ENCODE measurements around the gene GNPTG. TPM values are rescaled to one million over a fixed set of nuclear protein-coding genes. Genes with fewer than 3 reads are reported as not detected.

Gene GNPTG
- polyA plus RNA-seq, 5 donors = 28.2 to 56.6 (median 45.1) TPM

DNA sequence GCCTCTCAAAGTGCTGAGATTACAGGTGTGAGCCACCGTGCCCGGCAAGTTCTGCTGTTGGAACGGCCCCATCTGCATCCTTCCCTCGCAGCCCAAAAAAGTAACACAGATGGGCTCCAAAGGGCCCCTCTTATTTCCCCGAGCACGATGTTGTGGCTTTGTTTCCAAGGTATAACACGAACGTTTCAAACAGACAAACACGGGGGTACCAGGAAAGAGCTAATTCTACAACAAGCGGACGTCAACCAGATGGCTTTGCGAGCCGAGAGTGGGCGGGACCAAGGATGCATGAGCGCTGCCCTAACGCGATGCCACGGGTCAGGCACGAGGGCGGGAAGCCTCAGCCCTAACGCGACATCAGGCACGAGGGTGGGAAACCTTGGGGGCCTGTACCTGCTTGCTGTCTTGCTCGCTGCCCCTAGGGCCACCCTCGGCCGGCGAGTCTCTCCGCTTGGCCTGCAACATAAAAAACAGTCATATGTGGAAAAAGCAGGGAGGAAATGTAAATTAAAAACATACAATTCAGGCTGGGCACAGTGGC is 38.6 kb downstream of the GNPTG start:
- no peak for DNase-seq

DNA sequence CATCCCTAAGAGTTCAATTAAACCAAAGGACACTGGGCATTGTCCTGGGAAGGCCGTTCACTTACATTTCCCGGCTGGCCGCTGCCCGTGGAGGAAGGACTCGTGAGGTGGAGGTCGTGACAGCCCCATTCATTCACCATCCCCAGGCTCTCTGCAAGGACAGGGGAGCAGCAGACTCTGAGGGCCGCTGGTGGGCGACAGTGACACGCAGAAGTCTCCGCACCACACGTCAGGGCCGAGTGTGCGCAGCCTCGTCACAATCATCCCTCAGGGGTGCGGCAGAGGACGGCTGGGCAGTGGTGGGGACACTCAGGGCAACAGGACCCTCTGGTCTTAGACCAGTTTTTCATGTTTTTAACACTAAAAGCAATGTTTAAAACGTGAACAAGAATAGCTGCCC is 41.1 kb downstream of the GNPTG start:
- no peak for DNase-seq

DNA sequence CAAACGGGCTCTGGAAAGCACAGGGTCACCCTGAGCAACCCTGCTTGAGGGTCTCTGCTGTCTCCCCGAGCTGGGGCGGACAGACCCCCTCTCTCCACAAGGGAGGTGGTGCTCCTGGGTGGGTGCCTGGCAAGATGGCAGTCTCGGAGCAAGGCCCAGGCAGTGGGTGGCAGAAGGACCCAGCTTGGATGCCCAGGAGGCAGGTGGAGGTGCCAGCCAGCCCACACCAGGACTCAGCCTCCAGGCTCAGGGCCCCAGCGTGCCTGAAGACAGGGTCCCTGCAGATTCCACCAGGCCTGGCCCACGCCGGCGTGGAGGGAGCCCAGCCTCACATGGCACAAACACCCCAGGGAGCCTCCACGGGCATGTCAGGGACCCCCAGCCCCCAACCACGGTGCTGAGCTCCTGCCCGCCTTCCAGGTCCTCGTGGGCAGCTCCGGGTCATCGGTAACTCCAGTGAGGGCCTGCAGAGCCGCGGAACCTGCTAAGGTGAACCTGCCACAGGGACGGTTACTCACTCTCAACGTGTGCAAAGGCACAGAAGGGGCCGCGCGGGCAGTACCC is 42.0 kb downstream of the GNPTG start:
- no peak for DNase-seq

DNA sequence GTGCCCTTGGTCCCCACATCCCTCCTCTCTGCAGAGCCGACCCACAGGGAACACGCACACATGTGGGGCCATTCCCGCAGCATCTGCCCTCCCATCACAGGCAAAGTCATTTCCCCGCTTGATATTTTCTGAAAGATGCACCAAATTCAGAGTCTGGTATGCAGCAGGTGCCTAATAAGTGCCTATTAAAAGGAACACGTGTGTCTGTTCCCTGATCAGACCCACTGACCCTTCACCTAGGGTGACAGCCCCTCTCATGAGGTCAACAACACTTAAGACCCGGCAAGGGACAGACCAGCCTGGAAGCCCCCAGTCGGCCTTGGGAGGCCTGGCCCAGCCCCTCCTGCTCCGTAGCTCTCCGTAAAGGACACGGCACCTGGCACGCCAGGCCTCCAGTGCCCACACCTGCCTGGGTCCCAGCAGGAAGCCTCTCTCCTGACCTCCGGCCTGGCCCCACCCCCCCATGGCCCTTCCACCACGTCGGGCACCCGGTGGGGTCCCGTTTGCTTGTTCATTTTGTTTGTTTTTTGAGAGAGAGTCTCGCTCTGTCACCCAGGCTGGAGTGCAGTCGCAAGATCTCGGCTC is 42.7 kb downstream of the GNPTG start:
- DNase-seq = no peak

DNA sequence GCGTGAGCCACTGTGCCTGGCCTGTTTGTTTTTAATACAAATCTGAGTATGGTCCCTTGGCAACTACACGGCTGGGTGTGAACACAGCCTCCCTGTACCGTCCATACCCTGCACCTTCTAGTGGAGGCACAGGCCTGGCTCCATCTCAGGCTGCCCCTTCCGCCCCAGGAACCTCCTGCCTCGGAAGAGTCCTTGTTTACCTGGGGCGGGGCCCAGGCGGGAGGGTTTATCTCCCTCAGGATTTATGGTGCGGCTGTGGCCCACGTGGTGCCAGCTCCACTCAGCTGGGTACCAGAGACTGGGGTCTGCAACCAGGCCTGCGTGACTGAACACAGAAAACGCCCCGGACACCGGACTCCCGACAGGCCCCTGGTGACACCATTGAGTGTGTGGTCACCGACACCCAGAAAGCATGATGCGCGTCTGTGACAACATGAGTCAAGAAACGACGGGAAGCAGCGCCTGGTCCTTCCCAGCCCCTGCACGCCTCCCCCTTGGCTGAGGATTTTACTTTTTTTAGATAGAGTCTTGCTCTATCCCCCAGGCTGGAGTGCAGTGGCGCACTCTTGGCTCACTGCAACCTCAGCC is 43.8 kb downstream of the GNPTG start:
- DNase-seq = no peak

DNA sequence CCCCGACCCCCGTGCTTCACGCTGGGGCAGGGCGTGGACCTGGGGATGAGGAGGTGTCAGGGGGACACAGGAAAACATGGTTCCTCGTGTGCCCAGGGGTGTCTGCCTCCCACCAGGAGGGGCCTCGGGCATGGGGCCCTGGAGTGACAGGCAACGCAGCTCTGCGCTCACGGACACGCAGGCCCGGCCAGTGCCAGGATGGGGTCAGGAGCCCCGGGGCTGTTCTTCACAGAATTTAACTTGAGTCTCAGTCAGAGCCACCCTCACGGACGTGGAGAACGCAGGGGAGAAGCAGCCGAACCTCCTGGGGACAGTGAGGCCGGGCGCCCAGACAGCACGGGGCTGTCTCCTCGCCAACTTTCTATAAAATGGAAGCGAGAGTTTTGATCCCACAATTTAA is 46.0 kb downstream of the GNPTG start:
- no peak for DNase-seq

DNA sequence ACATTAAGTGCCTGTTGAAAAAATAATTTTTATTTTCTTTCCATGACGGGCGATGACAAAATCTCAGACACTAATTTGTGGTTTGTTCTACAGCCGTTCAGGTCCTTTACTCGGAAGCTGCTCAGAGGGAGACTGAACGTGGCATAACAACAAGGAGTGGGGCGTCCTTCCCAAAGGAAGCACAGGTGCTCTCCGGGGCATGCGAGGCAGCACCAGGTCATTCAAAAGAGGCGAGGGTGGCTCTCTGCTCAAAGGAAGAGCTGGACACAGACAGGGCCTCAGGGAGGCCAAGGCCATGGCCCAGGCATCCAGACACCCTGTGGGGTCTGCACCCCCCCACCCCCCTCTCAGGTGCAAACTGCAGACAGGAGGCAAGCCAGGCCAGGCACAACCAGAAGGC is 46.6 kb downstream of the GNPTG start:
- DNase-seq = no peak

DNA sequence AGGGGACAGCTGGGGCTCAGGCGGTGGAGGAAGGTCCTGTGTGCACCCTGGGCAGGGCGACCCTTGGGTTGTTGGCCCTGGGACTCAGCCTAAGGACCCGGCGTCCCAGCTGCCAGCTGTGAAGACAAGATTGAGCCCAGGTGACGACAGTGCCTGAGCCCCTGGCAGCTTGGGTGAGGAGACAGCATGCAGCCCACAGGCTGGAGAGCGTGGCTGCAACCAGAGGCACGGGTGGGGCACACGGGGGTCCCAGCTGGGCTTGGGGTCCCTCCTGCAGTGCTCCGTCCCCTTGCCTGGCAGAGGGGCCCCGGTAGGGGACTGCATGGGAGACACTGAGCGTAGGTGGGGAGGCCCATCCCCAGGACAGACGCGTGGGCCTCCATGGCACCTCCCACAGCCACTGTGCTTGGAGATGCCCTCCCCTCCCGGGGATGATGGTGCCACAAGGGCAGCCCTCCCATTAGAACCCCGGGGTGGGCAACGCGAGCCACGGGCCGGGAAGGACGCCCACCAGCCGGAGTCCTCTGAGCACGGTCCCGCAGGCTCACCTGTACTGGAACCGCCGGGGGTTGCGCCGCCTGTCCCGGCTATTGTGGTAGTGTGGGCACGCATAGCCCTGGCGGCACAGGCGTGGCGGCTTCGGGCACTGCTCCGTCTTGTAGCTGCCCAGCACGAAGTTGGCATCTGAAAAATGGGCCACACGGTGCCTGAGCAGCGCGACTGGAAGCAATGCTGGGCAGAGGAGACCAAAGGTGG is 47.3 kb downstream of the GNPTG start:
- no peak for DNase-seq

DNA sequence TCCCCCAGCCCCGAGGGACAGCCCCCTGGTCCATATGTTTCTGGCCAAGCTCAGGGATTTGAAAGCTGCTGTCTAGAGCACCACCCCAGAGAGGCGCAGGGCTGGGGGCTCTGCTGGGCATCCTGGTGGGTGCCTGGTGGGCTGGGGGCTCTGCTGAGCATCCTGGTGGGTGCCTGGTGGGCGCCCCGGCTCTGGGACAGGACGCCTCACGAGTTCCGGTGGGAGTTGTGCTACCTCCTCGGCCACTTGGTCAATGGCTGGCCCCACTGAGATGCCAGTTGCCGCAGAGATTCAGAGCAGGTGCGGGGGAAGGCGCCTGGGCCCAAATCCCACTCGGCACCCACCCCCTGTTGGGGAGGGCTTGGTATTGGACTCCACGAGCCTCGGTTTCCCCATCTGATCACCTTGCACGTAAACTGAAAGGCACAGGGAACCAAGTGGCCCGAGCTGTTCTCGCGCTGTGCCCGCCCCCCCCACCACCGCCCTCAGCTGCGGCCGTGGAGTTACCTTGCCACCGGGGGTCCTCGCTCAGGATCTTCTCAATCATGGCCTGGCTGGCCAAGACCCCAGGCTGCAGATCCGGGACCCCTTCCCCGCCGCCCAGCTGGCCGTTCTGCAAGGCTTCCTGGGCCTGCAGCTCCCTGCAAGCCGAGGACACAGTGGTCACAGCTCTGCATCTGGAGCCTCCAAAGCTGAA is 49.5 kb downstream of the GNPTG start:
- DNase-seq = no peak

DNA sequence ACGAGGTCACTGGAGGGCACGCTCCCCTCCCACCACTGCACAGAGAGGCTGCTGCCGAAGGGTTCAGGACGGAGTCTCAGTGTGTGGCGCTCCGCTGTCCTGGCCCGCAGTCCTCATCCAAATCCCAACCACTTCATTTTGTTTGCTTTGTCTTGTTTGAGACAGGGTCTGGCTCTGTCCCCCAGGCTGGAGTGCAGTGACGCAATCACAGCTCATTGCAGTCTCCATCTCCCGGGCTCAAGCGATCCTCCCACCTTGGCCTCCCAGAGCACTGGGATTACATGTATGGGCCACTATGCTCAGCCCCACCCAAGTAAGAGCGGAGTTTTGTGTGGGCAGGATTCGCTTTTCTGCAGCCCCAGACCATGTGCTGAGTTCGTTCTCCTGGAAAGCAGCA is 50.0 kb downstream of the GNPTG start:
- DNase-seq = no peak

DNA sequence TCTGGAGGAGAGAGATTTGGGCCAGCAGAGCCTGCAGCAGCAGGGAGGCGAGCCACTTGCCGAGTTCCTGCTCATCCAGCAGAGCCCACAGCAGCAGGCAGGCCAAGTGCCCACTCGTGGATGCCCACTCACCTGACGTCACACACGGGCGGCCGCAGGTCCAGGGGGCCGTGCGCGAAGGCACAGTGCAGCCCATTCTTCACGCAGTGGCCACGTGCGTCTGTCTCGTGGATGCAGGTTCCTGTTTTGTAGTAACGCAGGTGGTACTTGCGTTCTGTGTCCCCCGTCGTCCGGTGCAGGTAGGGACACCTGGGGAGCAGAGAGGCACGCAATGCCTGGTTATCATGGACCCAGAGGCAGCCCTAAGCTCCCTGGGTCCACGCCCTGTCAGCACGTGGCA is 51.3 kb downstream of the GNPTG start:
- no peak for DNase-seq

DNA sequence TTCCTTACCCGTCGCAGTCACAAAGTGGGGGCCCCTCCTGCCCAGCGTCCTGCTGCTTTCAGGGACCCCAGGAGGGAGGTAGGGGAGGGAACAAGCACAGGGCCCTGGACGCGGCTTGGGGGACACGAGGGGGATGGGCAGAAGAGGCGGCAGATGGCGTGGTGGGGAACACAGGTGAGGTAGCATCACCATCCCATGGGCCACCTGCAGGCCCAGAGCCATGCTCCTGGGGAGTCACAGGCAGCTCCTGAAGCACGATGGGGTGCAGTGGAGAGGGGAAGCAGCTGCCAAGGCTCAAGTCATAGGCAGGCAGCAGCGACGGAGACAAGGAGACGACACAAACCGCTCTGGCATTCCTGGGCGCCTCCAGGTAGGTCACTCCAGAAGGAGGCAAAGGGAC is 52.0 kb downstream of the GNPTG start:
- DNase-seq = no peak

DNA sequence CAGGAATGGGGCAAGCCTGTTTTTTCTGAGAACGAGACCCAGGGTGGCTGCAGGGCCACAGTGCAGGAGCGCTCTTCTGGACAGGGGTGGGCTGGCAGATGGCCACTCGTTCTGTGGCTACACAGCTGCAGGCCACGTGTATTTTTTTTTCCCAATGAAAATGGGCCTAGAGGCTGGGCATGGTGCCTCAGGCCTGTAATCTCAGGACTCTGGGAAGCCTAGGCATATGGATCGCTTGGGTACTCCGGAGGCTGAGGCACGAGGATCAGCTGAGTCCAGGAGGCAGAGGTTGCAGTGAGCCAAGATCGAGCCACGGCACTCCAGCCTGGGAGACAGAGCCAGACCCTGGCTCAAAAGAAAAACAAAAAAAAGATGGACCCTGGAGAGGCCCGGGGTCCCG is 56.0 kb downstream of the GNPTG start:
- DNase-seq = no peak

DNA sequence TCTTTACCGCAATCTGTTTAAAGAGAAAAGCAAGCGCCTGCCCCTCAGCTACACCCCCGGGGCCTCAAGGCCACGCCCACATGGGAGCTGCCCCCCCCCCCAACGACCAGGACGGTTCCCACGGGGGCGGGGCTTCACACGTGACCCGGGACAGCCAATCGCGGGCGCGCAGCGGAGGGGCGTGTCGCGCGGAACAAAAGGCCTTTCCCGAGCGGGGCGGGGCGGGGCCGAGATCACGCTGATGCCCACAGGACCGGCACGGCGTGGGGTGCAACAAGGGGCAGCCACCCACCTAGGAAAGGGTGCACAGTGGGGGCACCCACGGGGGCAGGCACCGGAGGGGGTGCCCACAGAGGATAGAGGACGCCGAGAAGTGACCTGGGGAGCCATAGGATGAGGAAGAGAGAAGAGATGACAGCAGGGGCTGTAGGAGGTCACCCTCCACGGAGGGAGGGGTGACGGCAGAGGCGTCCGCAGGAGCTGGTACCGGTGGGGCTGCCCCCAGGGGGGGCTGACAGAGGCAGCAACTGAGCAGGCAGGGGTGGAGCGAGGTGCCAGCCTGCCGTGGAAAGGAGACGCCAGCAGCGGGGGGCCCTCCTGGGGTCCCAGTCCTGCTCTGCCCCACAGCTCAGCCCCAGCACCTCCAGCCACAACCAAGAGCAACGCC is 56.6 kb downstream of the GNPTG start:
- DNase-seq = peak; percentile 88 to 90

DNA sequence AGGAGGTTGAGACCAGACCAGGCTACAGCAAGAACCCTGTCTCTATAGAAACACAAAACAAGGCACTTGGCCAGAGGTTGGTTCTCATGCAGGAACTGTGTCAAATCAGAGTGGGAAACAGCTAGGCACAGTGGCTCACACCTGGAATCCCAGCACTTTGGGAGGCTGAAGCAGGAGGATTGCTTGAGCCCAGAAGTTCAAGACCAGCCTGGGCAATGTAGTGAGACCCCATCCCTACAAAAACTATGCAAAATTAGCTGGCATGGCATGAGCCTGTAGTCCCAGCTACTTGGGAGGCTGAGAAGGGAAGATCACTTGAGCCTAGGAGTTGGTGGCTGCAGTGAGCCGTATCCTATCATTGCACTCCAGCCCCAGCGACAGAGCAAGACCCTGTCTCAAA is 61.1 kb downstream of the GNPTG start:
- no peak for DNase-seq

Other genes with a start within 250 kb of the GNPTG start
- 1 to 10 TPM; 3.1 to 9.3 (median 4.7) TPM for gene CACNA1H, start 198.8 kb upstream of the GNPTG start, polyA plus RNA-seq (ENCODE audit: insufficient read depth in 1 of 5, insufficient read length in 5 of 5, low replicate concordance in 1 of 5)
- gene TPSG1, start 126.7 kb upstream of the GNPTG start, polyA plus RNA-seq (ENCODE audit: insufficient read depth in 1 of 5, insufficient read length in 5 of 5, low replicate concordance in 1 of 5) = under 1 TPM in 4 of 5 donors, not detected in 1; 0.29 to 0.60 (median 0.37) TPM
- under 1 TPM in 3 of 5 donors, not detected in 2; 0.13 to 0.19 (median 0.19) TPM for gene TPSB2, start 121.7 kb upstream of the GNPTG start, polyA plus RNA-seq (ENCODE audit: insufficient read depth in 1 of 5, insufficient read length in 5 of 5, low replicate concordance in 1 of 5)
- under 1 TPM in 1 of 5 donors, not detected in 4; 0.27 TPM for gene TPSAB1, start 111.2 kb upstream of the GNPTG start, polyA plus RNA-seq (ENCODE audit: insufficient read depth in 1 of 5, insufficient read length in 5 of 5, low replicate concordance in 1 of 5)
- gene TPSD1, start 95.9 kb upstream of the GNPTG start, polyA plus RNA-seq (ENCODE audit: insufficient read depth in 1 of 5, insufficient read length in 5 of 5, low replicate concordance in 1 of 5) = under 1 TPM in 1 of 5 donors, not detected in 4; 0.15 TPM
- 100 to 1,000 TPM; 148 to 169 (median 160) TPM for gene UBE2I, start 42.3 kb upstream of the GNPTG start, polyA plus RNA-seq (ENCODE audit: insufficient read depth in 1 of 5, insufficient read length in 5 of 5, low replicate concordance in 1 of 5)
- gene BAIAP3, start 18.3 kb upstream of the GNPTG start, polyA plus RNA-seq (ENCODE audit: insufficient read depth in 1 of 5, insufficient read length in 5 of 5, low replicate concordance in 1 of 5) = 1 to 10 TPM; 2.2 to 6.9 (median 4.2) TPM
- gene TSR3, start 53 bp upstream of the GNPTG start, polyA plus RNA-seq (ENCODE audit: insufficient read depth in 1 of 5, insufficient read length in 5 of 5, low replicate concordance in 1 of 5) = 10 to 100 TPM; 30.4 to 68.5 (median 42.7) TPM
- 10 to 100 TPM; 16.5 to 25.1 (median 19.0) TPM for gene UNKL, start 62.8 kb downstream of the GNPTG start, polyA plus RNA-seq (ENCODE audit: insufficient read depth in 1 of 5, insufficient read length in 5 of 5, low replicate concordance in 1 of 5)
- 10 to 100 TPM; 10.7 to 16.2 (median 12.1) TPM for gene UQCC4, start 68.8 kb downstream of the GNPTG start, polyA plus RNA-seq (ENCODE audit: insufficient read depth in 1 of 5, insufficient read length in 5 of 5, low replicate concordance in 1 of 5)
- 1 to 10 TPM in 4 of 5 donors, under 1 TPM in 1; 0.81 to 3.6 (median 3.2) TPM for gene PERCC1, start 79.1 kb downstream of the GNPTG start, polyA plus RNA-seq (ENCODE audit: insufficient read depth in 1 of 5, insufficient read length in 5 of 5, low replicate concordance in 1 of 5)
- gene CCDC154, start 92.6 kb downstream of the GNPTG start, polyA plus RNA-seq (ENCODE audit: insufficient read depth in 1 of 5, insufficient read length in 5 of 5, low replicate concordance in 1 of 5) = 1 to 10 TPM; 4.0 to 10.0 (median 9.4) TPM
- gene CLCN7, start 123.1 kb downstream of the GNPTG start, polyA plus RNA-seq (ENCODE audit: insufficient read depth in 1 of 5, insufficient read length in 5 of 5, low replicate concordance in 1 of 5) = 10 to 100 TPM; 21.5 to 42.1 (median 28.5) TPM
- gene PTX4, start 137.0 kb downstream of the GNPTG start, polyA plus RNA-seq (ENCODE audit: insufficient read depth in 1 of 5, insufficient read length in 5 of 5, low replicate concordance in 1 of 5) = under 1 TPM in 2 of 5 donors, not detected in 3; 0.15 to 0.18 TPM
- gene TELO2, start 141.4 kb downstream of the GNPTG start, polyA plus RNA-seq (ENCODE audit: insufficient read depth in 1 of 5, insufficient read length in 5 of 5, low replicate concordance in 1 of 5) = 10 to 100 TPM; 18.0 to 51.4 (median 35.5) TPM
- gene TMEM204, start 181.7 kb downstream of the GNPTG start, polyA plus RNA-seq (ENCODE audit: insufficient read depth in 1 of 5, insufficient read length in 5 of 5, low replicate concordance in 1 of 5) = 10 to 100 TPM; 15.3 to 25.1 (median 17.9) TPM

Data from right lung (tissue), 5 donors.